KOPT-K1 (cell line): Measurements from ENCODE around the gene CHCHD6.

Source experiments
- H3K27ac ChIP-seq: fragments of 200-600 bp; sonication (generic); 2 replicates; pipeline ENCODE4 v1.5.1; 2016; ENCODE audit warnings: antibody characterized with exemption, mild to moderate bottlenecking, low read depth, low read length; ENCODE audit not compliant: poor library complexity, severe bottlenecking
- H3K36me3 ChIP-seq: fragments of 200-600 bp; sonication (generic); 2 replicates; pipeline ENCODE4 v1.5.1; 2017; ENCODE audit warnings: antibody characterized with exemption, mild to moderate bottlenecking, low read length, moderate library complexity; ENCODE audit not compliant: insufficient read depth
- H3K9me3 ChIP-seq: fragments of 200-600 bp; sonication (generic); 2 replicates; pipeline ENCODE4 v1.5.1; 2017; ENCODE audit warnings: antibody characterized with exemption, low read length, mild to moderate bottlenecking; ENCODE audit not compliant: insufficient read depth, poor library complexity, severe bottlenecking

Gene CHCHD6

DNA sequence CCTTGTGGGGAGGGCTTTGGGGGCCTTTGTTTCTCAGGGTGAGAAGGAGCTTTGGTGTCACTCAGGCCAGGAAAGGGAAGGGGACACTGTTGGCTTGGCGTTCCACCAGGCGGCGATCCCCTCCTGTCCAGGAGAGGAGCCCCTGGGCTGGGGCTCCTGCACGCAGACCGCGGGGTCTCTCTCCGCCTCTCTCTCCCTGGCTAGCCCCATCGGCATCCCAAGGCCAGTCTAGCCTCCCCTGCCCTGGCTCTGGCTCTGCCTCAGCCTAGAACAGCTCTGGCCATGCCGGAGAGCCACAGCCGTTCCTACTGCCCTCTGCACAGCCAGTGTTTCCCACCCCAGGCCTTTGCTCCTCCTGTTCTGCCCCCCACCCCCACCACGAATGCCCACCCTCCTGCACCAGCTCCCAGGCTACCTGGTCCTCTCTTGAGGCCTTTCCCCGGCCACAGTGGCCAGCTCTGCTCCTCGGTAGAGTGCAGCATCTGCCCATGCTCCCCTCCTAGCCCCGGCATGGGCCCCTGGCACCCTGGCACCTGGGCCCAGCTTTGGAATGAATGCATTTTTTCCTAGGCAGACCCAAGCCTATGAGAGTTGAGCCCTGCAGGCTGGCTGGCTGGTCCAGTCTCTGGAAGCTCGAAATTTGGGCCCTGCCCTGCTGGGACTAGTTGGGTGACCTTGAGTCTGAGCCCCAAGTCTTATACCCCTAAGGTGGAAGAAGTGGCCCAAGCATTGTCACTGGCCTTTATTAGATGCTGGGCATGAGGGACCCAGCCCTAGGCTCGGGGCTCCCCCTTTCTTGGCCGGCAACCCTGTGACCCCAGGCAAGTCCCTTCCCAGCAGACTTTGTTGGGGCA is 281.3 kb downstream of the CHCHD6 start:
- no peaks in the 10 kb centered on the region for H3K9me3 ChIP-seq
- H3K36me3 ChIP-seq: peaks cover 18% of the 10 kb centered on the region; the same call in 1 of the 2 replicates
- H3K27ac ChIP-seq: no peak overlapping the region

DNA sequence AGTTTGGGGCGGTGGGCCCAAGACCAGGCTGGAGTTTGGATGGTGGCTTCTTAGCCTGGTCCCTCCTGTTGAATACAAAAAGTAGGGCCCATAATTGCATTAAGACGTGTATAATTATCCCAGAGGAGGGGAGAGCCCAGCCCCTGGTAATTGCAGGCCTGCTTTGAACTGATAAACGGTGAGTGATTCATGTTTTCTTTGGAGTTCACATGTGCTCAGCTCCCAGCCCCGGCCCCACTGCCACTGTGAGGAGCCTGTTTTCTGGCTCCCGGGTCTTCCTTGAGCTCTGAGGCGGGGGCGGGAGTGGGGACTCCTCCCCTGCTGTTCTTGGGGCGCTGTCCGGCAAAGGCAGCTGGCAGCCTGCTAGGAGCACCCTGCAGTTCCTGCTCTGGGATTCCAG is 282.0 kb downstream of the CHCHD6 start:
- Histone ChIP-seq H3K27ac (no peak overlapping the region), H3K36me3 (peaks cover 24% of the 10 kb centered on the region; the same call in 1 of the 2 replicates), H3K9me3 (no peaks in the 10 kb centered on the region)

DNA sequence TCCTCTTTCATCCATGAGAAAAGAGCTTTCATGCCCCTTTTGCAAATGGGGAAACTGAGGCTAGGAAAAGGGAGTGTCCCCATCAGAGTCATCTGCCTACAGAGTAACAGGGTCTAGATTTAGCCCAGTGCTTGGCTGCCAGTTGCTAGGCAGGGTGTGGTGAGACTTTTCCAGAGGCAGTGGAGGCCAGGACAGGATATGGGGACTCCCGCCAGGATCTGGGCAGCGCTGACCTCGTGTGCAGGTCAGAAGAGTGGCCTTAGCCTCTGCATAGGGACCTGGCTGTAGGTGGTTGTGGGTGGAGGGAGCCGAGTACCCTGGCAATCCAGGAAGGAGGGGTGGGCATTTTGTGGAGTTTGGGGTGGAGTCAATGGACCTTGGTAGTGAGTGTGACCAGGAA is 283.1 kb downstream of the CHCHD6 start:
- Histone ChIP-seq H3K9me3 (no peaks in the 10 kb centered on the region), H3K27ac (no peak overlapping the region), H3K36me3 (peaks cover 24% of the 10 kb centered on the region; the same call in 1 of the 2 replicates)

DNA sequence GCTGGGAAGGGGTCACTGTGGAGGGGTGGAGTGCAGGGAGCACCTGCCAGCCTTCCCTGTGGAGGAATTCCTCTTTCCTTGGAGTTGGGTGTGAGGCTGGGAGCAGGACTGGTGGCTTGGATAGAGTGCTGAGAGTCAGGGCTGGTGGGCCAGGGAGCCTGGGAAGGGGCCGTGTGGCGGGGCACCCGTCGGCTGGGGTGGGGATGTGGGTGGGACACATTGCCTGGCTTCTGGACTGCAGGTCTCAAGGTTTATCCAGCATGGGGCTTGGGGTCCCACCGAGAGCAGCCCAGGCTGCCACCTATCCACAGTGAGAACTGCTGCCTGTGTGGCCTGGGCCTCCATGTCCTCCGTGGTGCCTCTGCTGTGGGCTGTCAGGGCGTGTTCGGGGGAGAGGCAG is 283.6 kb downstream of the CHCHD6 start:
- no peak overlapping the region for H3K27ac ChIP-seq

DNA sequence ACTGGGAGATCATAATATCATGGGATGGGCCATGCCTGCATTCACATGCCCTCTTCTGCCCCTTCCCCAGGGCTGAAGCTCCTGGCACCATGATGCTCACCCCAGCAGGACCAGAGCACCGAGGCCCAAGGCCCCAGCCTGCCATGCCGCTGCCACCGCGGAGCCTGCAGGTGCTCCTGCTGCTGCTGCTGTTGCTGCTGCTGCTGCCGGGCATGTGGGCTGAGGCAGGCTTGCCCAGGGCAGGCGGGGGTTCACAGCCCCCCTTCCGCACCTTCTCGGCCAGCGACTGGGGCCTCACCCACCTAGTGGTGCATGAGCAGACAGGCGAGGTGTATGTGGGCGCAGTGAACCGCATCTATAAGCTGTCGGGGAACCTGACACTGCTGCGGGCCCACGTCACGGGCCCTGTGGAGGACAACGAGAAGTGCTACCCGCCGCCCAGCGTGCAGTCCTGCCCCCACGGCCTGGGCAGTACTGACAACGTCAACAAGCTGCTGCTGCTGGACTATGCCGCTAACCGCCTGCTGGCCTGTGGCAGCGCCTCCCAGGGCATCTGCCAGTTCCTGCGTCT is 284.5 kb downstream of the CHCHD6 start:
- peaks cover 24% of the 10 kb centered on the region; the same call in 1 of the 2 replicates for H3K36me3 ChIP-seq
- H3K9me3 ChIP-seq: no peaks in the 10 kb centered on the region
- no peak overlapping the region for H3K27ac ChIP-seq

More for the DNA sequence above, 283.6 kb downstream of the CHCHD6 start:
- H3K36me3 ChIP-seq: peaks cover 24% of the 10 kb centered on the region; the same call in 1 of the 2 replicates
- no peaks in the 10 kb centered on the region for H3K9me3 ChIP-seq

DNA sequence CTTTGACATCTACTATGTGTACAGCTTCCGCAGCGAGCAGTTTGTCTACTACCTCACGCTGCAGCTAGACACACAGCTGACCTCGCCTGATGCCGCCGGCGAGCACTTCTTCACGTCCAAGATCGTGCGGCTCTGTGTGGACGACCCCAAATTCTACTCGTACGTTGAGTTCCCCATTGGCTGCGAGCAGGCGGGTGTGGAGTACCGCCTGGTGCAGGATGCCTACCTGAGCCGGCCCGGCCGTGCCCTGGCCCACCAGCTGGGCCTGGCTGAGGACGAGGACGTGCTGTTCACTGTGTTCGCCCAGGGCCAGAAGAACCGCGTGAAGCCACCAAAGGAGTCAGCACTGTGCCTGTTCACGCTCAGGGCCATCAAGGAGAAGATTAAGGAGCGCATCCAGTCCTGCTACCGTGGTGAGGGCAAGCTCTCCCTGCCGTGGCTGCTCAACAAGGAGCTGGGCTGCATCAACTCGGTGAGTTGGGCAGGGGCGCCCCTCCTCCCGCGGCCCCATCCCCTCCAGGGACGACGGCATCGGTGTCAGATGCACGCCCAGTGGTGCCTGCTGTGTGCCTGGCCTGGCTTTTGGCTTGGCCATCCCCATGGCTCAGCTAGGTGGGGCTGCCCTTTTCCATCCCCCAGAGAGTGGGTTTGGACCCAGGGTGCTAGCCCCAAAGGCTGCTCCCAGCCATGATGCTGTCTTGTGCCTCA is 285.4 kb downstream of the CHCHD6 start:
- Histone ChIP-seq H3K36me3 (peaks cover 24% of the 10 kb centered on the region; the same call in 1 of the 2 replicates), H3K27ac (no peak overlapping the region), H3K9me3 (no peaks in the 10 kb centered on the region)

DNA sequence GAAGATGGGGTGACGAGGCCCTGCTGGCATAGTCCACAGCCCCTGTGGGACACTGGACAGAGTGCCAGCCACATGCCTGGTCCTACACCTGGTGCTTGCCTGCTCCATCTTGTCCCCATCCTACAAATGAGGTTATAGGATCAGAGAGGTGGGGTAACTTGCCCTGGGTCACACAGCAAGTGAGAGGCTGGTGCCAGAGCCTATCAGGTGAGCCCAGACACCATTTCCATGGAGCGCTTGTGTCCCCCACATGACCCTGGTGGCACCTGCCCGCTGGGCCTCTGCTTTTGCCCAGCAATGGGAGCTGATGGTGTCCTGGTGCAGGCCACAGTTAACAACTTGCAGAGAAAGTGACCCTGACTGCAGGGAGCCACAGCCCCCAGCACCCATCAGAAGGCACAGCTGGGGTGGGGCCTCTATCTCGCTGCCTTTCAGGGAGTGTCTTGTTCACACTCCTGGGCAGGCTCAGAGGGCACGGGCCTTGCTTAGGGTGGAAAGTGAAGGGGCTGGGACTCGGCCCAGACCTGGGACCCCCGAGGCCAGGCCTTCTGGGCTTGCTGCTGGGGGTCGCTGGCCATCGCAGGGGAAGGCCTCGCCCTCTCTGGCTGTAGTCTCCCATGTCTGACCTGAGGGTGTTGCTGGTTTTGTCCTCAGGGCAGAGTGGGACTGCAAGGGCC is 286.1 kb downstream of the CHCHD6 start:
- no peaks in the 10 kb centered on the region for H3K9me3 ChIP-seq
- H3K36me3 ChIP-seq: peaks cover 24% of the 10 kb centered on the region; the same call in 1 of the 2 replicates
- no peak overlapping the region for H3K27ac ChIP-seq

DNA sequence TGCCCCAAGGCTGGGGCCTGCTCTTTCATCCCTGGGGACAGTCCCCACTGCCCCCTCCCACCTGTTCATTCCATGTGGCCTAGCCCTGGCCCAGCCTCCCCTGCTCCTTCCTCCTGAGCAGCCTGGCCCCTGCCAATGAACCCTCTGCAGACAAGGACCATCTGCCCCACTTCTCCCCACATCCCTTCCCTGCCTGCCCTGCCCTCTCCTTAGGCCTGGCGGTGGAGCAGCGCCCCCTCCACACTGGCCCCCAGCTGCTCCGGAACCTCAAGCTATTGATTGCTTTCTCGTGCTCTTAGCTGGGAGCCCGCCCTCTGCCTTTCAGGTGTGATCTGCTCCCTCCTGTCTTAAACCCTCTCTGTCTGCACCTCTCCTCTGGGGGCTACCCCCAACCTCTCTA is 286.9 kb downstream of the CHCHD6 start:
- no peaks in the 10 kb centered on the region for H3K9me3 ChIP-seq

DNA sequence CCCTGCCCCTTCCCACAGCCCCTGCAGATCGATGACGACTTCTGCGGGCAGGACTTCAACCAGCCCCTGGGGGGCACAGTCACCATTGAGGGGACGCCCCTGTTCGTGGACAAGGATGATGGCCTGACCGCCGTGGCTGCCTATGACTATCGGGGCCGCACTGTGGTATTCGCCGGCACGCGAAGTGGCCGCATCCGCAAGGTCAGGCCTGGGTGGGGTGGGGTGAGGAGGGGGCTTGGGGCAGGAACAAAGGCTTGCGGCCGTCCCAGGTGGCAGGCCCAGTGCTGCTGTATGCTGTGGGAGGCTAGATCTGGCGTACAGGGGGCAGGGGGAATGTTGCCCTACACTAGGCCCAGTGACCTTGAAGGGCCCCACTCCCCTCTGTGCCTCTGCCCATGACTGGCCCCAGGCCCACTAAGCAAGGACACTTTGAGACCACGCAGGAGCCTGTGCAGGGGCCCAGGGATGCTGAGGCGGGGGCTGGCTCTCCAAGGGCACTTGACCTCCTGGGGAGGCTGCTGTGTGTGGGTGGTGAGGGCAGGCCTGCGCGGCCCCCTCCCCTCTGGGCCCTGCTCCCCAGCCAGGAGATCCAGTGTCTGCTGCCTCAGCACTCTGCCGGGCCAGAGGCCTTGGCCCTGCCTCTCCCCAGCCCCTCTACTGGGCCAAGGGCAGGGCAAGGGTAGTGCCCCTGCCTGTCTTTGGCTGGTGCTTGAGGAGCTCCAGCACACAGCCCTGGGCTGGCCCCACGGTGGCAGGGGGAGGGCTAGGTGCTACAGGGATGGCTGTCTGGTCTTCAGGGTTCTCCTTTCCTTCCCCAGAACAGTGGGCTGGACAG is 287.5 kb downstream of the CHCHD6 start:
- H3K27ac ChIP-seq: no peak overlapping the region
- no peaks in the 10 kb centered on the region for H3K9me3 ChIP-seq
- peaks cover 24% of the 10 kb centered on the region; the same call in 1 of the 2 replicates for H3K36me3 ChIP-seq

More for the DNA sequence above, 286.9 kb downstream of the CHCHD6 start:
- Histone ChIP-seq H3K27ac (no peak overlapping the region), H3K36me3 (peaks cover 24% of the 10 kb centered on the region; the same call in 1 of the 2 replicates)

DNA sequence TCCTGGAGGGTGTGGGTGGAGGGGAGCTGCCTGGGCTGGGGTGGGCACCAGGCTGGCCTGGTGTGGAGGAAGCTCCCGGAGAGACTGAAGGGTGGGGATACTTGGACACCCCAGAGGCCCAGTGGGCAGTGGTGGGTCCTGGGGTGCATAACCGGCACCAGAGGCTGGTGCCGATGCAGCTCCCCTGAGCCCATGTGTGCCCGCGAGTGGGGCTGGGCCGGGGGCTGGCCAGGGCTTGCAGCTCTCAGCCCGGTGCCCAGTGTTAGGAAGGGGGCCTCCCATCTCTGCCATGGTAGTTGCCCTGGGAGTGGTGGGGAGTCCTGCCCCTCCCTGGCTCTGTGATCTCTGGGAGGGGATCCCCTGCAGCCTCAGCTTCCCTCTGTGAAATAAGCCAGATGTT is 288.2 kb downstream of the CHCHD6 start:
- Histone ChIP-seq H3K36me3 (peaks cover 24% of the 10 kb centered on the region; the same call in 1 of the 2 replicates), H3K27ac (no peak overlapping the region), H3K9me3 (no peaks in the 10 kb centered on the region)

DNA sequence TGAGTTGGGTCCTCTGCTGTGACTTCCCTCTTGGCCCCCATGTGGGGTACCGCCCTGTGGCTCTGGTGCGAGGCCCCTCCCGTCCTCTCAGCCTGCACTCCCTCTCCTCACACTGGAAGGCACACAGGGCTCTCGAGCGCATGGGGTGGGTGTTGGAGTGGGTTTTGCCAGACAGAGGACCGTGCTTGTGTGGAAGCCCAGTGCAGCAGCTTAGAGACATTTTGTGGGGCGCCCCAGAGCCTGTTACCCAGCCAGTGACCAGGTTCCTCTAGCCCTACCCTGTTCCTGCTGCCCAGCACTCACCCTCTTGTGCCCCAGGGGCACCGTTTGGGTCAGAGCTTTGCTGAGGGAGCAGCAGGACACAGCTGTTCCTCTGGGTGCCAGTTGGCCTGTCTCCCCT is 288.7 kb downstream of the CHCHD6 start:
- no peak overlapping the region for H3K27ac ChIP-seq
- peaks cover 24% of the 10 kb centered on the region; the same call in 1 of the 2 replicates for H3K36me3 ChIP-seq
- no peaks in the 10 kb centered on the region for H3K9me3 ChIP-seq

DNA sequence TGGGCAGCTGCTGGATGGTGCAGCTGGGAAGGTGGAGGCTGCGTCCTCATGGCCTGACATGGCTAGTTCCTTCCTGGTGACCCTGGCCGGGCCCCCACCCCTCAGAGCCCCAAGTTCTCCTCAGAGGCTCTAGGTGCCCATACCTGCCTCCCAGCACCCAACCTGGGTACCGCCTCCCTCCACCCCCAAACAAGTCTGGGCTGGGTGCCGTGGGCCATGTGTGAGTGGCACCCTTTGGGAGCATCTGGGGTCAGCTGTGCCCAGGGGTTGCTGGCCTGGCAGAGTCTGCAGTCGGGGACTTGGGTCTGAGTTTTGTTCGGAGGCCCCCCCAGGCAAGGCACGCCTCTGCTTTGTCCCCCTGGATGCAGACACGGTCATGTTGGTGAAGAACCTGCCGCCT is 289.4 kb downstream of the CHCHD6 start:
- Histone ChIP-seq H3K9me3 (no peaks in the 10 kb centered on the region), H3K27ac (no peak overlapping the region), H3K36me3 (peaks cover 24% of the 10 kb centered on the region; the same call in 1 of the 2 replicates)

DNA sequence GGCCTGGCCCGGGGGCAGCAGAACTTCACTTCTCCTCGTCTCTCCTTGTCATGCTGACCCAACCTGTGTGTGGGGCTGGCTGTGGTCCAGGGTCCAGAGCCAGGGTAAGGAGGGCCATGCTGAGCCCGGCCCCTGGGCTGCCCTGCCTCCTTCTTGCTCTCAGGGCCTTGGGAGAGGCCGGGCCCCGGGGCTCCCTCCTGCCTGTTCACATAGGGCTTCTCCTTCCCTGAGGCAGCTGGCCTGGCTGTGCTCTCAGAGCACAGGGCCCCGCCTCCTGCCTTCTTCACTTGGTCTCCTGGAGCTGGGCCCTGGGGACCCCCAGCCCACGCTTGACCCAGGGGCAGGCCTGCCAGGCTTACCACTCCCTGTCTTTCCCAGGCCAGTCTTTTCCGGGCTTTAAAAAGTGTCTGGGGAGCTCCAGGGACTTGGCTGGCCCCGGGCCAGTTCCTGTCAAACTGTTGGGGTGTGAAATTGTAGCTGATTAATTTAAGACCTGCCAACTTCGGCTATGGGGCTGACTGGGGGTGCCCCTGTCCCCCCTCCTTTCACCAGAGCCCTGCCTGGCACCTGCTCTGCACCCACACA is 290.7 kb downstream of the CHCHD6 start:
- no peaks in the 10 kb centered on the region for H3K9me3 ChIP-seq
- H3K36me3 ChIP-seq: peaks cover 12% of the 10 kb centered on the region; the same call in 1 of the 2 replicates
- no peak overlapping the region for H3K27ac ChIP-seq
